Right renal pelvis (tissue), 4 donors: Measurements from ENCODE around the gene CEBPE. TPM values are rescaled to one million over a fixed set of nuclear protein-coding genes. Genes with fewer than 3 reads are reported as not detected.
"Not testable (repeated sequence)": the region's sequence is repeated elsewhere in the genome, so short reads cannot be mapped to it uniquely, and the experiment has no call there.

ENCODE experiments used
- DNase-seq, 4 donors: peaks; one replicate each; pipeline ENCODE4 v3.0.0-alpha.2; 2013; ENCODE audit warnings: low read depth in 4 of 4, low spot score in 3 of 4, missing footprints in 1 of 4
- polyA plus RNA-seq, 4 donors: library from polyadenylated mRNA; unstranded; fragments of 120-200 nt; gene quantifications; one replicate each; pipeline ENCODE4 v1.2.1, GENCODE V29; 2013; ENCODE audit not compliant: insufficient read length in 4 of 4

The CEBPE gene
- polyA plus RNA-seq, 4 donors, result 0.13 to 0.32 (median 0.18) TPM; not detected in 1

DNA sequence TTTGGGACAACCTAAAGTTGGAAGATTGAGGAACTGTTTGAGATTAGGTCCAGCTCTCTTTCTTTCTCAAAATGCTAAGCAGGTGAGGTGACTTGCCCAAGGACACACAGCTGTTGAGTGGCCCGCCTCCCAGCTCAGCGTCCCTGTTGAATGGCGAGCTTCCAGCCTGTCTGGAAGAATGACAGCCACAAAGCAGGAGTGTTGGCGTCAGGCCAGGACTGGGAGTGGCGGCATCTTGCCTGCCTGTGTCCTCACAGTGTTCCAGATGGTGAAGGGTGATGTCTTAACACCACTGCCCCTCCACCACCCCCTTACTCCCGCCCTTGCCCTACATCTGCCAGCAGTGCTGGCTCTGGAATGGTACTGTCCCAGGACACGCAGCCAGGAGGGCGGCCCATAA is 4.4 kb upstream of the CEBPE start:
- no peak for DNase-seq

DNA sequence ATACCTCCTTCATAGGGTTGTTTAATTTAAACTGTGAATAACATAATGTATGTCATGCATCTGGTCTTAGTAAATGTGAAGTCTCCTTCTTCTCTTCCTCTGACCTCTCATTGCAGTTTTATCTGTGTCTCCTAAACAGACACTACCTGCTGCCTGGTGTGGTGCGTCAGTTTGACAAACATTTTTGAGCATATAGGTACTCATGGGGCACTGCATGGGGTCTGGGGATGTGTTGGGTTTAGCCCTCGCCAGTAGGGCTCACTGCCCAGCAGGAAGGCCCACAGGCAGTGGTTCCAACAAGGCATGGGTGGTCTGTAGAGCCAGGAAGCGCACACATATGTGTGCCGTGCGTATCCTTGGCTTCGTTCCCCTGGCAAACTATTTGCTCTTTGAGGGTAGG is 3.0 kb upstream of the CEBPE start:
- no peak for DNase-seq

DNA sequence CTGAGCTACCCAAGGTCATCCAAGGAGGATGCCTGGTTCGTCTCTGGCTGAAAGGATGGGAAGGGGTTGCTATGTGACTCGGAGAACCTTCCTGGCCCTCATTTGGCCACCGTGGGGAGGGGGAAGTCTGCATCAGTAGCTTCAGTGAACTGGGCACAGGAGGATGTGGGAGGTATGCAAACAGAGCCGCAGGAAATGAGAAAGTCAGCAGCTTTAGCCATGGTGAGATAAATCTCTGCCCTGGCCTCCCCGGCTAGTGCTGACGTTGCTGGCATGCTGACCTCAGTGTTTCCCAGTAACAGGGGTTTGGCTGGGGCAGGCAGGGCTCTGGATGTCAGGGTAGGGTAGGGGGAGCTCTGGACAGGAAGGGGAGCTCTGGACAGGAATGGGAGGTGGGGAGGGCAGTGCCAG is 2.3 kb upstream of the CEBPE start:
- peak in 3 of 4 donors; percentile 29 to 66 (median 64) for DNase-seq

DNA sequence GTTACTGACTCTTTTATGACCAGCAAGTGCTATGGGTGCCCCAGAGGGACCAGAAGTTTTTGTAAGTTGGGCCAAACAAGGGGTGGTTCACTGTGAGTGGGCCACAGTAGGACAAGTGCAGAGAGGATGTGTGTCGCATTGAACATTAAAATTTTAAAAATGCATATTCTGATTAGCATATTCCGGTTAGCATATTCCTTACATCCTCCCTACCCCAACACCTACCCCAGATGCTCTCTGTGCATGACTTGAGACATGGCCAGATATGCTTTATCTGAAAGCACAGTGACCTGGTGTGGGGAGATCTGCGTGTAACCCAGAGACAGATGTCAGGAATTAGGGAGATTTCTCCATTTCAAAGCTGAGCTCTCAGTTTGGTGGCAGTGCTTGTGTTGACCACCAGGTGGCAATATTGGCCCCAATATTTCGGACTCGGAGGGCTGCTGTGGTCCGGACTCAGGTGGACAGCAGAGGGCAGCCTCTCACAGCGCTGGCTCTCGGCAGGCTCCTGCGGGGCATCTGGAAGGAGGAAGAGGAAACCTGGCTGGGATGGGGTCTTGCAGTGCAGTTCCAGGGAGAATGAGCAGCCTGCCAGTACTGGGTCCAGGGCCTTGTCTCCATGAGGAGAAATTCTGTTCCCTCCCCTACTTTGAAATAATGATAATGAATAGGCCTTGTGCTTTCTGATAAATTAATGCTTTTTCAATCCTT is 1.6 kb upstream of the CEBPE start:
- DNase-seq, result peak; percentile 79 to 86 (median 83)

DNA sequence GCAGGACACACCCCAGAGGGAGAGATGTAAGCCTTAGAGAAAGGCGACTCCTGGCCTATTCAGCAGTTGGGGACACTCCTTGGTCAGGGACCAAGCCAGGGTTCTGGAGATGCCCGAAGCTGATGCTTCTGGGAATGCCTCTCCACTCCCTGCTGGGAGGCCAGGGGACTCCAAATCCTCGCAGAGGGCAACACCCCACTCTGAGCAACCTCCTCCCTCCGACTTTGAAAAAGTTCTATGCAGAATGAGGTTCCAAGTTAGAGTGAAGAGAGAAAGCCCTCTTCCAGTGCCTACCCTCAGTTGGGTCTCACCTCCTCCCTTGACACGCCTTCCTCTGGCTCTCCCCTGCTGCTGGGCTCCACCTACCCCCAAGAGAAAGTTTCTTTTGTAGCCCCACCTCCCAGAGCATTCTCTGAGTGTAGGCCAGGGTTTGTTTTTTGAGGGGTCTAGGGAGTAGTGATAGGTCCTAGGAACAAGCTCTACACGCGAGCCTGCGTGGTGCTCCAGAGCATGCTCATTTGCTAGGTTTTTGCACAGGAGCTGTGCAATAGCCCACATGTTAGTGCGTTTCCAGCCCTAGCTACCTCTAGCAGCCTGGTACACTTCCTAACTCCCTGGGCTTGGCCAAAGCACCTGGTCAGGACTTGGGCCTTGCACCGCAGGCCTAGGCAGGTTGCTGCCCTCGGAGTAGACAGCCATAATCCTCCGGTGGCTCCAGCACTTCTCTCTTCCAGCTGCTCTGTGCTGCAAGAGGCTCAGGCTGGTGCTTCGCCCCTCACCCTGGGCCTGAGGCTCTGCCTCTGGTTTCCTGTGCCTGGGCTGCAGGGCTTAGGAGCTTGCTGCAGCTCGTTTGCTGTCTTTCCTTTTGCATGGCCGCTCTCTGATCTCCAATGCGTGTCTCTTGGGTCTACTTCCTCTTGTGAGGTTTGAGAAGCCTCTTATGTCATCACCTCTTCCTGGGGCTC is 590 bp upstream of the CEBPE start:
- no peak for DNase-seq

DNA sequence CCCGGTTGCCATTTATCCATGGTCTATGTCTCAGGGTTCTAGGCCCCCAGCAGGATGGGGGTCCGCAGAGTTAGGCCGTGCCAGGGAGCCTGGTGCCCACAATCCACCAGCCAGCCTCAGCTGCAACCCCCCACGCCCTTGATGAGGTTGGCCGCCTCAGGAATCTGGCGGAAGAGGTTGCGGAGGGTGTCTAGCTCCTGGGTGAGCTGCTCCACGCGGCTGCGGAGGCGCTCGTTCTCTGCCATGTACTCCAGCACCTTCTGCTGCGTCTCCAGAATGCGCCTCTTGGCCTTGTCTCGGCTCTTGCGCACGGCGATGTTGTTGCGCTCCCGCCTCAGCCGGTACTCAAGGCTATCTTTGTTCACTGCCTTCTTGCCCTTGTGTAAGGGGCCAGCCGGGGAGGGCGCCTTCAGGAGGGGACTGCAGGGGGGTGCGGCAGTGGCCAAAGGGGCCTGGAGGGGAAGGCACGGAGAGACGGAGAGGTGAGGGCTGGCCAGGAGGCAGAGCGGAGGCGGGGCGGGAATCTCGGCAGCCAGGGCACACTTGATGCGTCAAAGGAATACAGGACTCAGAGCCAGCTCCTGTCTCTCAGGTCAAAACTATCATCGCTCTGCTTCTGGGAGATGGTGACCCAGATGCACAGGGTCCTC is 1.6 kb downstream of the CEBPE start:
- no peak for DNase-seq

DNA sequence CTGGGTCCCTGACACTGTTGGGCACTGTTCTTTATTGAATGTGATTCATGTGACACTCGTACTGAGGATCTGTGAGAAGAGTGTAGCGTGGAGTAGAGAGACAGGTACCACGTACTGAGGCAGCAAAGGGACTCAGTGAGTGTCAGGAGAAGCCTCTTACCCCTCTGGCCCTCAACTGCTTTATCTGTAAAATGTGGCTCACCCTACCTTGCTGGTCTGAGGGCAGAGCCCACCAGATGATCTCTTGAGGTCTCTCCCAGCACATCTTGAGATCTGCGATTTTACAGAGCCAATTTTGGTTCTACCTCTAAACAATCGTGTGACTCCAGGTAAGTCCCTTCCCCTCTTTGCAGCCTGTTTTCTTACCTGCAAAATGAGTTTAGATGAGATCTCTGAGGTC is 3.1 kb downstream of the CEBPE start:
- DNase-seq, result no peak

DNA sequence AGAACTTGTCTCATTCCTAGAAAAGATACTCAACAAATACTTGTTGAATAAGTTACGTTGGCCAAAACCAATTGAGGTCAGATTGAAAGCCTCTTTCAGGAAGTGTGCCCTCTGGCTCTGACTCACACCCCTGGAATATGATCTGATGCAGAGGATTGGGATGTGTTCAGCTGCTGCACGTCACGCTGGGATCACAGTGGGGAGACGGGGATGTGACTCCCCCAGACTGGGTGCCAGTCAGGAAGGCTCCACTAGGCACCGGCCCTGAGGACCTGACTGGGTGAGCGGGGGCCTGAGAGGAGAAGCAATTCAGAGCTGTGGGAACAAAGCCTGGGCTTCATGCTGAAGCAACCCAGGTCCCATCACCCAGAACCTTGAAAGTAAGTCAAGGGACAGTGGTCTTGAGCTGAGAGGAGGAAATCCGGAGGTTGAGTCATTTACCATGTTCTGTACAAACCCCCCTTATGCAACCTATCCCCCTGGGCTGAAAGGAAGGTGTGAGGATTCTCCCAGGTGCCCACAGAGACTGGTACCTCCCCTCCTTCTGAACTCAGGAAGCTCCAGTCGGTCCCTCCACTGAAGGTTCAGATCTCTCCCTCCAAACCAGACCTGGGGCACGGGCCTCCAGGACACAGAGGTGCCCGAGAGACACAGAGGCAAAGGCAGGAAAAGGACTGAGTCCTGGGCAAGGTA is 3.9 kb downstream of the CEBPE start:
- no peak for DNase-seq

DNA sequence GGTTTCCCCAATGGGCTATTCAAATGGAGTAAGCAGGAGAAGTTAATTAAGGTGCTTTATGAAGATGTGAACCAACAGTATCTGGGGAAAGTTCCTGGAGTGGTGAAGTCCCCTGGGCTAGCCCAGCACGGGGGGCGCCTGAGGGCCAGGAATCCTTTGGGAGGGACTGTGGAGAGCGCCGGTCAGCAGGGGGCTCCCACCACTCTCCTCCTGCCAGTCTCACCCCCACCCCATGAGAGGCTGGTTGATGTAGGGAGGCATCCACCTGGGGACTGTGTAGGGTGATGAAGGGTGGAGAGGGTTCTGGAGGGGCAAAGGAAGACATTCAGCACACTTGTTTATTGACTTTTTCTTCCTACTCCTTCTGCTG is 4.4 kb downstream of the CEBPE start:
- DNase-seq, result no peak

DNA sequence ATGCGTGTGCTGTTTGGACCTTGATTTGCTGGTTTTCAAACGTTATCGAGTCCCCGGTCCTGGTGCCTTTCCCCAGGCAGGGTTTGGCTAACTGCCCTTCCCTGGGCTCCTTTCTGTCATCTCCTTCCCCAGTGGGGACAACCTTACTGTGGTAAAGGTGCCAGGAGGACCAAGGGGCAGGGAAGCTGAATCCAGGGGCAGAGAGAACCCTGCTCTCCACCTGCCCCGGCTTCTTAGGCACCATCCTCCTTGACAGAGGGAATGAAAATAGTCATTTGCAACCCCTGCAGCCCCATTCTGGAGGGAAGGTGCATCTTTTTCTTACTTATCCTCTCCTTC is 5.0 kb downstream of the CEBPE start:
- DNase-seq, result no peak

DNA sequence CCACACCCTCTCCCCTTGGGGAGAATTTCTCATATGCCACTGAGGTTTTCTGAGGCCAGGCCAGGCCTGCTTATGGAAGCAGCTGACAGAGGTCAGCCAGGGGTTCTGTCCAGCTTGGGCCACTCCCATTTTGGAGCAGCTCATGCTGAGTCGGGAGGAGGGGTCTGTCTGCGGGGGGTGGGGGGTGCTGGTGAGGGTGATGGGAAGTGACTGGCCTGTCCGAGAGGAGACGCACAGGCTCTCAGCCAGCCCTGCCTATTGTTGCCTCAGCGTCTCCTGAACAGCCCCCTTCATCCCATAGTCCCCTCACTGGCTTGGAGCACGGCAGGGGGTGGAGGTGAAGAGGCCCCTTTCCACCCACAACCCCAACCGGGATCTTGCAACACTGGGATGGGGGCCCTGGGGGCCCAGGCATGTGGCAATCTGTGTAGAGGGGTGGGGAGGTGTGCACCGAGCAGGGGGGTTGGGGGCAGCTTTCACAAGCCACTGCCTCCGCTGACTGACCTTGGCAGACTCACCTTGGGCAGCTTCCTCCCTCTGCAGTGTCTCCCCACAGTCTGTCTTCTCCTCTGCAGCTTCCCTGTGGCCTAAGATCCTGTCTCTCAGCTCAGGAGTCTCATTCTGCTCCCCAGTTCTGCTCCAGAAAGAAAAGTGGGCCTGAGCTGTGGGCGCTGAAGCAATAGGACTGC is 5.5 kb downstream of the CEBPE start:
- DNase-seq, result no peak

DNA sequence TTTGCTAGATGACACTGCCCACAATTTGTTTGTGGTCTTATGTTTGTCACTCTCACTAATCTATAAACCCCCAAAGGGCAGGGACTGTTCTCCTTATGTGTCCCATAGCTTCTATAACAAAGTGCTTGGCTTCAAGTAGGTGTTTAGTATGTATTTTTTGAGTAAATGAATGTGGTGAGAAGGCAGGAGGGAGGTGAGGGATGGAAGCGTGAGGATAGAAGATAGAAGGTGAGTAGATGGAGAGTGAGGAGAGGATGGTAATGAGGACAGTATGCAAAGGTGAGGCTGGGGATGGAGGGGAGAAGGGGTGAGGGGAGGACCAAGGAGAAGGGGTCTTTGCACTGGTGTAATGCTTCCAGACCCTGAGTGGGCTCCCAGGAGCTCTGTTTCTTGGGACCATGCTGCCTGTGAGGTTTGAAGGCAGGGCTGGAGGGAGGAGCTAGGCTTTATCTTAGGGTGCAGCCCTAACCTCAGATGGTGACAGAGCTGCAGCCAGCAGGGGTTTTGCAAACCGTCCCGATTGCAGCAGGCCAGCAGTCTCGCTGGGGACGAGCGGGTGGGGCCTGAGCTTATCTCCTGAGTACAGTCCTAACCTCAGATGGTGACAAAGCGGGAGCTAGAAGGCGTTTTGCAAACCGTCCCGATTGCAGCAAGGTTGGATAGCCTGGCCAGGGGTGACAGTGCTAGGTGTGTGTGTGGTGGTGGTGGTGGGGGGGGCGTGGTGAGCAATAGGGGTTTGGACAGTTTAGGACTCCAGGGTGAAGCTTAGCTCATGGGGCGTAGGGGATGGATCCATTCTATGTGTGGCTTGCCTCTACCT is 6.5 kb downstream of the CEBPE start:
- no peak for DNase-seq

DNA sequence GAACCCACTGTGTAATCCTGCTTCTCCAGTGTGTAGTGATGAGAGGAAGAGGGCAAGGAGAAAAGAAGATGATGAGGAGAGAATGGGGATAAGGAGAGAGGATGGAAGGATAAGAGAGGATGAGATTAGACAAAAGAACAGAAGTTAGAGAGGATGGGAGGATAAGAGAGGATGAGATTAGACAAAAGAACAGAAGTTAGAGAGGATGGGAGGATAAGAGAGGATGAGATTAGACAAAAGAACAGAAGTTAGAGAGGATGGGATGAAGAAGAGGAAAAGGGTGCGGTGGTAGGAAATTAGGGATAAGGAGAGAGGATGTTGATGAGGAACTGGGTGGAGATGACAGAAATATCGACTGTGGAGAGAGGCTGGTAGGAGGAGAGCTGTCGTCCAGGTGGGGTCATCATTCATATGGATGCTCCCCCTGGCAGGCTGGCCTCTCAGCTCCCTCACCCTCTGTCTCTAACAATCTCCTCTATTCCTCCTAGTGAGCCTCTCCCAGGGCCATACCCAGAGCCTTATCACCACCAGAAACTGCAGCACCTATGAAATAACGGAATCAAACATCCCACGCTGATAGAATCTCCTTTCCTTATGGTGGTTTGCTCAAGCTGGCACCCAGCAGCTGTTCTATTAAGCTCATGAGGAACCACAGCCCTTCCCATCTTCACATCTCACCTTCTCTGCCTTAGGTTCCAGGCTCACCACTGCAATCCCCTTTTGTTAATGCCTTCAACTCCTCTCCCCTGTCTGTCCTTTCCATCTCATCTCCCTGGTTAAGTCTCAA is 8.3 kb downstream of the CEBPE start:
- no peak for DNase-seq

DNA sequence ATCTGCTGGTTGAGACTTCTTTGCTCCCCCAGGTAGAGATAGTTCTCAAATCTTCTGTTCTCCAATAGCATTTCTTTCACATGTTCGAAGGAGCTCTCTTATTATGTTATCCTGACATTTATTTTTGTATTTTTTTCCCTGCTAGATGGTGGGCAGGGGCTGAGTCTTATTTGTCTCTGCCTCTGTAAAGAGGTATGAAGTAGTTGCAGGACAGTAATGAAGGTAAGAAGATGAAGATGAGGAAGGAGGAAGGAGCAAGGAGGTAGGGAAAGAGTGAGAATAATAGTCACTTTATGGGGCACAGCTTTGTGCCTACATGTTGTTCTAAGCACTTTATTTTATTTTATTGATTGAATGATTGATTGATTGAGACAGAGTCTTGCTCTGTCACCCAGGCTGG is 9.3 kb downstream of the CEBPE start:
- no peak for DNase-seq

DNA sequence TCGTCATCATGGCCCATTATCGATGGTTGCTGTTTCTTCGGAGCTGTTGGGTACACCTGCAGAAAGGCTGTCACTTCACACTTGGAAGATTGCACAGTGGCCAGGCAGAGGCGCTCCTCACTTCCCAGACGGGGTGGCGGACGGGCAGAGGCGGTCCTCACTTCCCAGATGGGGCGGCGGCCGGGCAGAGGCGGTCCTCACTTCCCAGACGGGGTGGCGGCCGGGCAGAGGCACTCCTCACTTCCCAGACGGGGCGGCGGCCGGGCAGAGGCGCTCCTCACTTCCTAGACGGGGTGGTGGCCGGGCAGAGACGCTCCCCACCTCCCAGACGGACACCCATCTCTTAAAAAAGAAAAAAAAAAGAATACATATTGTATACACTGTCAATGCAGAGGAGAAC is 10.9 kb downstream of the CEBPE start:
- DNase-seq, result not testable (repeated sequence)

DNA sequence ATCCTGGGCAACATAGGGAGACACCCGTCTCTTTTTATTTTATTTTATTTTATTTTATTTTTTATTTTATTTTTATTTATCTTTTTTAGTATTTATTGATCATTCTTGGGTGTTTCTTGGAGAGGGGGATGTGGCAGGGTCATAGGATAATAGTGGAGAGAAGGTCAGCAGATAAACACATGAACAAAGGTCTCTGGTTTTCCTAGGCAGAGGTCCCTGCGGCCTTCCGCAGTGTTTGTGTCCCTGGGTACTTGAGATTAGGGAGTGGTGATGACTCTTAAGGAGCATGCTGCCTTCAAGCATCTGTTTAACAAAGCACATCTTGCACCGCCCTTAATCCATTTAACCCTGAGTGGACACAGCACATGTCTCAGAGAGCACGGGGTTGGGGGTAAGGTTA is 11.4 kb downstream of the CEBPE start:
- not testable (repeated sequence) for DNase-seq

DNA sequence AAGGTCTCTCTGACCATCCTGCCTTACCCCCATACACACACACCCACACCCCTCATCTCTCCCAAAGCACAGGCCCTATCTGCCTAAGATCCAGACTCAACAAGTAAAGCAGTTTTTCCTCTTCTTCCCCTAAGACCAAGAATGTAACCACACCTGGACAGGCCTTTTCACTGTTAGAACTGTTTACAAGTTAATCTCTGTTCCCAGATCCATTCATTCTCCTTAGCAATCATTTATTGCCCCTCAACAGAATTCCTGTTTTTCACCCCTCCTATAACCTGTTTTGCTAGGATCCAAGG is 12.4 kb downstream of the CEBPE start:
- DNase-seq, result no peak

DNA sequence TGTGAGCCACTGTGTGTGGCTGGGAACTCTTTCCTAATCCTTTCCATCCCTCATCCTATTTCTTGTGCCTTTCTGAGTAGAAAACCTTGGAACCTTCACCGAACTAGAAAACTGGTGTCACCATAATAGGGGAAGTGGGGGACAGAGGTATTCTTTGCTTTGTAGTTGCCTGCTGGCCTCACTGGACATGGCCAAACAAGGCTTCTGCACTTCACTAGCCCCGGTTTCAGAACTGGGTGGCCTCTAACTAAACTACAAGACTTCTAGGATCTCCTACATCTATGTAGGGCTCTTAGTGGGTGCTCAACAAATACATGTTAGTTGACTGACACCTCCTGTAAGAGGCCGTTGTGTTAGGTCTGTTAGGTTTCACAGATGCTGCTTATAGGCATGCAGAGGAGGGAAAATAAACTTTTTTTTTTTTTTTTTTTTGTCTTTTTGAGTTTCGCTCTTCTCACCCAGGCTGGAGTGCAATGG is 13.7 kb downstream of the CEBPE start:
- no peak for DNase-seq
